Measurements from ENCODE around the gene ECE1. TPM values are rescaled to one million over a fixed set of nuclear protein-coding genes. Genes with fewer than 3 reads are reported as not detected.

The ECE1 gene
- total RNA-seq, 5 donors from 2014 or later (not counting 1 experiment from before 2014, with no cell fraction given) = 81.0 to 94.5 (median 87.1) TPM

GRCh38 chr1:21257431-21258135, 32.7 kb downstream of the ECE1 start:
- Histone ChIP-seq H3K36me3 (ENCODE audit: control insufficient read depth in 2 of 2, extremely low read depth in 1 of 2, insufficient read depth in 1 of 2, low read length in 1 of 2) (peaks cover 24 to 56% of the 10 kb centered on the region in 2 donors), H3K4me3 (ENCODE audit: control insufficient read depth in 1 of 2, extremely low read depth in 1 of 2, low read length in 1 of 2) (no peak overlapping the region), H3K27me3 (replicated peaks in 1 of 2; ENCODE audit: control insufficient read depth in 2 of 2, extremely low read depth in 1 of 2, insufficient read depth in 2 of 2, low read length in 1 of 2) (no peaks in the 10 kb centered on the region), H3K27ac (ENCODE audit: low read length) (peak overlapping the region; percentile 19), H3K4me1 (ENCODE audit: control insufficient read depth in 1 of 2, extremely low read depth in 1 of 2, insufficient read depth in 2 of 2, low read length in 2 of 2) (peaks cover 7 to 26% of the 10 kb centered on the region in 2 experiments), H3K9me3 (no peaks in the 10 kb centered on the region)
- ChIA-PET CTCF (interaction anchor here (0.5 to 1.7 kb wide), 4 partner anchors 13 to 111 kb away, joined by 3 to 11 read pairs (median 3); no protein-coding TSS in a partner anchor), POLR2A (no interaction called here)
- Mint-ChIP-seq H3K4me3 (peak overlapping the region in 1 of 3 donors; percentile 52), H3K27ac (peak overlapping the region; percentile 87 to 92), H3K27me3 (no peaks in the 10 kb centered on the region), H3K4me1 (peaks cover 50 to 53% (median 52%) of the 10 kb centered on the region in 3 donors), H3K36me3 (peaks cover 48% of the 10 kb centered on the region), H3K9me3 (no peaks in the 10 kb centered on the region)
- DNase-seq (no peak), ATAC-seq (replicated peaks in 1 of 4) (no peak)
- WGBS (ENCODE audit: insufficient coverage) = 95% methylated on average over 12 of the region's 13 CpGs

- peak overlapping the region in 1 of 2 donors; percentile 27 for H3K27ac Mint-ChIP-seq
- ChIA-PET POLR2A (no interaction called here), CTCF (interaction anchor here (2.0 to 2.9 kb wide), 4 partner anchors 13 to 111 kb away, joined by 11 to 27 read pairs (median 12); no protein-coding TSS in a partner anchor)
- peaks cover 45 to 47% (median 46%) of the 10 kb centered on the region in 3 donors for H3K4me1 Mint-ChIP-seq
- H3K36me3 ChIP-seq (ENCODE audit: control insufficient read depth in 2 of 2, extremely low read depth in 1 of 2, insufficient read depth in 1 of 2, low read length in 1 of 2) = peaks cover 24 to 59% of the 10 kb centered on the region in 2 donors
- H3K4me3 Mint-ChIP-seq = no peak overlapping the region
- H3K9me3 ChIP-seq = no peaks in the 10 kb centered on the region
- DNase-seq (no peak), ATAC-seq (replicated peaks in 1 of 4) (no peak)
- H3K4me1 ChIP-seq (ENCODE audit: control insufficient read depth in 1 of 2, extremely low read depth in 1 of 2, insufficient read depth in 2 of 2, low read length in 2 of 2) = peaks cover 7 to 19% of the 10 kb centered on the region in 2 experiments
- H3K27me3 ChIP-seq (replicated peaks in 1 of 2; ENCODE audit: control insufficient read depth in 2 of 2, extremely low read depth in 1 of 2, insufficient read depth in 2 of 2, low read length in 1 of 2) = no peaks in the 10 kb centered on the region
- H3K36me3 Mint-ChIP-seq = peaks cover 47% of the 10 kb centered on the region
- no peaks in the 10 kb centered on the region for H3K27me3 Mint-ChIP-seq
- H3K27ac ChIP-seq (ENCODE audit: low read length) = no peak overlapping the region
- WGBS (ENCODE audit: insufficient coverage) = 99% methylated on average over 10 of the region's 13 CpGs
- no peaks in the 10 kb centered on the region for H3K9me3 Mint-ChIP-seq
- no peak overlapping the region for H3K4me3 ChIP-seq (ENCODE audit: control insufficient read depth in 1 of 2, extremely low read depth in 1 of 2, low read length in 1 of 2)
These were observed 33.5 kb downstream of the ECE1 start for GRCh38 chr1:21256776-21257175.

- 91% methylated on average over 9 of the region's 14 CpGs for WGBS (ENCODE audit: insufficient coverage)
- Histone ChIP-seq H3K4me3 (ENCODE audit: control insufficient read depth in 1 of 2, extremely low read depth in 1 of 2, low read length in 1 of 2) (no peak overlapping the region), H3K4me1 (ENCODE audit: control insufficient read depth in 1 of 2, extremely low read depth in 1 of 2, insufficient read depth in 2 of 2, low read length in 2 of 2) (peaks cover 7 to 17% of the 10 kb centered on the region in 2 experiments), H3K36me3 (ENCODE audit: control insufficient read depth in 2 of 2, extremely low read depth in 1 of 2, insufficient read depth in 1 of 2, low read length in 1 of 2) (peaks cover 24 to 64% of the 10 kb centered on the region in 2 donors), H3K9me3 (no peaks in the 10 kb centered on the region), H3K27ac (ENCODE audit: low read length) (no peak overlapping the region), H3K27me3 (replicated peaks in 1 of 2; ENCODE audit: control insufficient read depth in 2 of 2, extremely low read depth in 1 of 2, insufficient read depth in 2 of 2, low read length in 1 of 2) (no peaks in the 10 kb centered on the region)
- peaks cover 37 to 39% (median 38%) of the 10 kb centered on the region in 3 donors for H3K4me1 Mint-ChIP-seq
- DNase-seq = no peak
- H3K27ac Mint-ChIP-seq = no peak overlapping the region
- no peak overlapping the region for H3K4me3 Mint-ChIP-seq
- ChIA-PET CTCF (interaction anchor here (0.5 to 2.9 kb wide), 7 partner anchors 14 to 1678 kb away, joined by 3 to 38 read pairs (median 11); no protein-coding TSS in a partner anchor), POLR2A (no interaction called here)
- H3K27me3 Mint-ChIP-seq = no peaks in the 10 kb centered on the region
- no peaks in the 10 kb centered on the region for H3K9me3 Mint-ChIP-seq
- ATAC-seq (replicated peaks in 1 of 4) = no peak
- H3K36me3 Mint-ChIP-seq = peaks cover 44% of the 10 kb centered on the region
These were observed 34.3 kb downstream of the ECE1 start for GRCh38 chr1:21255943-21256320.

GRCh38 chr1:21255284-21255942, 34.9 kb downstream of the ECE1 start:
- no peak overlapping the region for H3K27ac ChIP-seq (ENCODE audit: low read length)
- H3K27me3 ChIP-seq (replicated peaks in 1 of 2; ENCODE audit: control insufficient read depth in 2 of 2, extremely low read depth in 1 of 2, insufficient read depth in 2 of 2, low read length in 1 of 2) = no peaks in the 10 kb centered on the region
- peak overlapping the region in 1 of 2 donors; percentile 53 for H3K27ac Mint-ChIP-seq
- H3K4me3 Mint-ChIP-seq = no peak overlapping the region
- H3K36me3 Mint-ChIP-seq = peaks cover 39% of the 10 kb centered on the region
- peaks cover 26 to 62% of the 10 kb centered on the region in 2 donors for H3K36me3 ChIP-seq (ENCODE audit: control insufficient read depth in 2 of 2, extremely low read depth in 1 of 2, insufficient read depth in 1 of 2, low read length in 1 of 2)
- CTCF ChIA-PET = interaction anchor here (0.5 to 2.9 kb wide), 15 partner anchors 15 to 1679 kb away, joined by 3 to 38 read pairs (median 5); no protein-coding TSS in a partner anchor
- no peaks in the 10 kb centered on the region for H3K9me3 ChIP-seq
- H3K4me1 ChIP-seq (ENCODE audit: control insufficient read depth in 1 of 2, extremely low read depth in 1 of 2, insufficient read depth in 2 of 2, low read length in 2 of 2) = peaks cover 7 to 17% of the 10 kb centered on the region in 2 experiments
- POLR2A ChIA-PET = no interaction called here
- peaks cover 32 to 34% (median 33%) of the 10 kb centered on the region in 3 donors for H3K4me1 Mint-ChIP-seq
- H3K9me3 Mint-ChIP-seq = no peaks in the 10 kb centered on the region
- DNase-seq = peak; percentile 51 to 90 (median 82)
- peak; percentile 73 to 81 (median 74) for ATAC-seq (replicated peaks in 1 of 4)
- WGBS (ENCODE audit: insufficient coverage) = 55% methylated on average over 8 of the region's 11 CpGs
- no peaks in the 10 kb centered on the region for H3K27me3 Mint-ChIP-seq
- no peak overlapping the region for H3K4me3 ChIP-seq (ENCODE audit: control insufficient read depth in 1 of 2, extremely low read depth in 1 of 2, low read length in 1 of 2)

GRCh38 chr1:21254335-21254951, 35.8 kb downstream of the ECE1 start:
- H3K4me1 Mint-ChIP-seq = peaks cover 24% of the 10 kb centered on the region in 3 donors
- CTCF ChIA-PET = interaction anchor here (0.6 to 2.9 kb wide), 15 partner anchors 11 to 116 kb away, joined by 3 to 38 read pairs (median 4); no protein-coding TSS in a partner anchor
- WGBS (ENCODE audit: insufficient coverage) = 93% methylated on average over 7 of the region's 8 CpGs
- no peak for ATAC-seq (replicated peaks in 1 of 4)
- Histone ChIP-seq H3K4me1 (ENCODE audit: control insufficient read depth in 1 of 2, extremely low read depth in 1 of 2, insufficient read depth in 2 of 2, low read length in 2 of 2) (peaks cover 7 to 17% of the 10 kb centered on the region in 2 experiments), H3K36me3 (ENCODE audit: control insufficient read depth in 2 of 2, extremely low read depth in 1 of 2, insufficient read depth in 1 of 2, low read length in 1 of 2) (peaks cover 21 to 63% of the 10 kb centered on the region in 2 donors), H3K27ac (ENCODE audit: low read length) (no peak overlapping the region), H3K9me3 (no peaks in the 10 kb centered on the region), H3K4me3 (ENCODE audit: control insufficient read depth in 1 of 2, extremely low read depth in 1 of 2, low read length in 1 of 2) (no peak overlapping the region), H3K27me3 (replicated peaks in 1 of 2; ENCODE audit: control insufficient read depth in 2 of 2, extremely low read depth in 1 of 2, insufficient read depth in 2 of 2, low read length in 1 of 2) (no peaks in the 10 kb centered on the region)
- DNase-seq = no peak
- POLR2A ChIA-PET = no interaction called here
- H3K36me3 Mint-ChIP-seq = peaks cover 35% of the 10 kb centered on the region
- H3K27ac Mint-ChIP-seq = no peak overlapping the region
- H3K4me3 Mint-ChIP-seq = no peak overlapping the region
- H3K27me3 Mint-ChIP-seq = no peaks in the 10 kb centered on the region
- H3K9me3 Mint-ChIP-seq = no peaks in the 10 kb centered on the region

All from T-cell (primary cell).